NCI-H524 treated with DMSO at 0.1 percent for 48 hours (cell line): ENCODE results near the gene AMZ2.

ENCODE experiments used
- DNase-seq: peaks from one replicate; lab custom pipeline; 2025; lab: John Stamatoyannopoulos, UW

The AMZ2 gene

DNA sequence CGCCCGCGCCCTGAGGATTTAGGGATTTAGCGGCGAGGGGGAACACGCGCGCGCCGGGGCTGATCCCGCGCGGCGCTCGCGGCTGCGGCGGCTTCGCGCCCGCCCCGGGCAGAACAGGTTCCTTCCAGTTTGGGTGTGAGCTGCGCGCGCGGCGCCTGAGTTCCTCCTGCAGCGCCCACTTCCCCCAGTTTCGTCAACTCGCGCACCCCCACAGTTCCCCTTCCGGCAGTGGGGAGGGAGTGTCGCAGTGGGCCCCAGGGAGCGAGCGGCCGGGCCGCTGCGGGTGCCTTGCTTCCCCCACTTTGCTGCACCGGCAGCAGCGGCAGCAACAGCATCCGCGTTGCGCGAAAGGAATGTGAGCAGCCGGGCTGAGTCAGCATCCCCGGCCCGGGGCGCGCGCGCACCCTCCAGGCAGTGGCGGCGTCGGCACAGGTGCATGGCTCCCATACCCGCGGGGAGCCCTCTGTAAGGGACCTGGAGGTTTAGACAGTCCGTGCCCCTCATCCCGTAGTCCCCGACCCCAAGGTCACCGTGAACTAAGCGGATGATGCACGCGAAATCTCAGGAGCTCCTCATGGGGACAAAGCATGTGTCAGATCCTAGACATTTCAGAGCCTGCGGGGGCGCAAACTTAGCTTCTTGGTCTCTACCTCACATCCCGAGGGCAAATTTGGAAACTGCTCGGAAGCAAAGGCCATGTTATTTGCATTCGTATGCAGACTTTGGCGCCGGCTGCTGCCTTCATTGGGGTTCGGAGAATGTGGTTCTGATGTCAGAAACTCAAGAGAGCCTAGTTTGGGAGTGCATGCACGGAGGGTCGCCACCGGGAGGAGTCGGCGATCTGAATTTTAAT lies 44.2 kb downstream of the AMZ2 start:
- peak; percentile 19 for DNase-seq

- no peak for DNase-seq
Observed at GRCh38 chr17:68292689-68293040, 44.8 kb downstream of the AMZ2 start.

GRCh38 chr17:68293490-68294195 lies 45.8 kb downstream of the AMZ2 start:
- DNase-seq, result no peak

- no peak for DNase-seq
Observed at GRCh38 chr17:68294196-68294555, 46.3 kb downstream of the AMZ2 start.

DNA sequence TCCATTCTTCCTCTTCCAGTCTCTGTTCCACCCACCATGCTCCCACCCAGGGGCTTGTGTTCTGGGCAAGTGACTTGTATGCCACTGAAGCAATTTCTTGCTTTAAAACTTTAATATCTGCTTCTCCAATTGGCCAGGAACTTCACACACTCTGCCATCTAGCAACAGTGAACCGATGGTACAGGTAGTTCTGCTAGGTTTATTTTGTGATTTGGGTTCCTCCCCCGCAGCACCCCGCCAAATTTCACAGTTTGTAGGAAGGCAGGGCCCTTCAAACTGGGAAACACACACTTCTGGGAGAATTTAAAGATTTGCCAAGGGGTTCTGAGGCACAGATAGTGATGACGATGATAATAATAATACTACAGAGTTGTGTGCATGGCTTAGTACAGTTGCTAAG lies 46.8 kb downstream of the AMZ2 start:
- no peak for DNase-seq

- no peak for DNase-seq
Observed at GRCh38 chr17:68295086-68295485, 47.2 kb downstream of the AMZ2 start.

GRCh38 chr17:68296217-68297191 lies 48.7 kb downstream of the AMZ2 start:
- no peak for DNase-seq

DNA sequence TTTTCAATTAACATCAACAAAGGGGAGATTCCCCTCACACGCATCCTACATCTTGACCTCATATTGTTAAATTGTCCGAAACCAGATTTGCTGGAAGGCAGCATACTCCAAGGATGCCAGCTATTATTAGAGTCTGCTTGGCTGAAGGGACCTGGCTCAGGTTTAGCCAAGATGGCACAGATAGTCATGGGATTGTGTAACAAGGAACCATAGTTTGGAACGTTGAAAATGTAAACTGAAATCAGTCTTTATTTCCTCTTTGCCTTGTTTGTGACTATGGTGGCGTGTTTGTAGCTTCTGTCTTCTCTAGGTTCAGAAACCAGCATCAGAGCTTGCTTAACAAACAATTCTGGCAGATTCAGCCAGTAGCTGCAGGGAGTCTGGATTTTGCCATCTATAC lies 49.4 kb downstream of the AMZ2 start:
- DNase-seq, result no peak

GRCh38 chr17:68298601-68299000 lies 50.8 kb downstream of the AMZ2 start:
- no peak for DNase-seq

DNA sequence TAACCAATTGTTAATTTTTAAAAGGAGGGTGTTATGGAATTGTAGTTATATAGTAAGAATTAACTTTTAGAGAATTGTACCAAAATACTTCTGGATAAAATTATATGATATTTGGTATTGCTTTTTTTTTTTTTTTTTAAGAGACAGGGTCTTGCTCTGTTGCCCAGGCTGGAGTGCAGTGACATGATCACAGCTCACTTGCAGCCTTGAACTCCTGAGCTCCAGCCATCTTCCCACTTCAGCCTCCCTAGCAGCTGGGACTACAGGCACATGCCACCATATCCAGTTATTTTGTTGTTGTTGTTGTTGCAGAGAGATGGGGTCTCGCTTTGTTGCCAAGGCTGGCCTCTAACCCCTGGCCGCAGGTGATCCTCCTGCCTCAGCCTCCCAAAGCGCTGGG lies 52.0 kb downstream of the AMZ2 start:
- DNase-seq, result no peak

GRCh38 chr17:68301438-68301959 lies 53.7 kb downstream of the AMZ2 start:
- DNase-seq, result no peak

- DNase-seq, result peak; percentile 11
Observed at GRCh38 chr17:68302066-68302564, 54.3 kb downstream of the AMZ2 start.

- peak; percentile 22 for DNase-seq
Observed at GRCh38 chr17:68302666-68303065, 54.8 kb downstream of the AMZ2 start.

DNA sequence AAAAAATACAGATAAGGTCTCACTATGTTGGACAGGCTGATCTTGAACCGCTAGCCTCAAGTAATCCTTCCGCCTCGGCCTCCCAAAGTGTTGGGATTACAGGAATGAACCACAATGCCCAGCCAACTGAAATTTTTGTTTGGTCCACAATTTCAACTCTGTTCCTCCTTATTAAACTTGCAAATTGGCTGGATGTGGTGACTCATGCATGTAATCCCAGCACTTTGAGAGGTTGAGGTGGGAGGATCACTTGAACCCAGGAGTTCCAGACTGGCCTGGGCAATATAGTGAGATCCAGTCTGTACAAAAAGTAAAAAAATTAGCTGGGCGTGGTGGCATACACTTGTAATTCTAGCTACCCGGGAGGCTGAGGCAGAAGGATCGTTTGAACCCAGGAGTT lies 56.9 kb downstream of the AMZ2 start:
- DNase-seq, result no peak

DNA sequence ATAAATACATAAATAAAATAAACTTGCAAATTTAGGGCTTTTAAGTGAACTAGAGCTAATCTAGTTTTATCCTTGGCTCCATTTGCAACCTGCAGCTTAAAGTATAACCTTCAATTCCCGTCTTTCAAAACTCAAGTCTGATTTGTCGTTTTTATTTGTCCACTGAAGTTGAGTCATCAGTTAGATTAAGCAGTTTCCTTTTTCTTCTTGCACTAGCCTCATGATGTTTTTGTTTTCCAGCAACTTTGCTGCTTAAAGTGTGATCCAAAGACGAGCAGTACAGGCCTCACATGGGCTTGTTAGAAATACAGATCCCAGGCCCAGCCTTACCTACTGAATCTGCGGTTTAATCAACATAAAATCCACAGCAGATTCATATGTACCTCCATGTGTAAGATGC lies 57.3 kb downstream of the AMZ2 start:
- DNase-seq, result no peak
